Pancreas (tissue), 10 donors: Measurements from ENCODE around the gene TMEM109. TPM values are rescaled to one million over a fixed set of nuclear protein-coding genes. Genes with fewer than 3 reads are reported as not detected.

Experiments
- ATAC-seq, 4 donors: fragments of 200-7000 bp; cut with Tn5 transposase; one replicate each; pipeline versions ENCODE4 v1.8.0 to v1.9.1; 2020; ENCODE audit warnings: mild to moderate bottlenecking in 4 of 4, moderate library complexity in 4 of 4
- DNase-seq, 6 donors: peaks; one replicate each; pipeline ENCODE4 v3.0.0-alpha.2; 2020
- FAIRE-seq: peaks from 2 replicates; lab custom pipeline; 2012; peaks lifted over from hg19 to GRCh38; lab: Jason Lieb, UNC
- H3K27ac ChIP-seq, 4 donors: fragments of 200-600 bp; sonication (generic); 1 replicate in 3 of 4; 2 replicates in 1 of 4; pipeline versions ENCODE4 v1.5.0 to v1.8.0; 2020
- H3K27me3 ChIP-seq, 4 donors: fragments of 200-600 bp; one replicate each; pipeline ENCODE4 v1.8.0; 2021
- H3K36me3 ChIP-seq, 3 donors: fragments of 200-600 bp; sonication (generic) in 1 of 3; one replicate each; pipeline versions ENCODE4 v1.5.0 to v1.8.0; 2020 to 2021
- H3K4me1 ChIP-seq, 3 donors: fragments of 200-600 bp; one replicate each; pipeline ENCODE4 v1.8.0; 2021
- H3K4me3 ChIP-seq, 4 donors: fragments of 200-600 bp; sonication (generic) in 2 of 4; one replicate each; pipeline versions ENCODE4 v1.5.0 to v1.8.0; 2020 to 2021
- H3K9me3 ChIP-seq, 4 donors: fragments of 200-600 bp; one replicate each; pipeline ENCODE4 v1.8.0; 2021
- CTCF ChIP-seq, 4 donors: fragments of 200-600 bp; sonication (generic) in 3 of 4; IDR thresholded peaks; one replicate each; pipeline versions ENCODE4 v1.5.0 to v1.8.0; 2021; ENCODE audit warnings: antibody characterized with exemption in 4 of 4
- WGBS, 2 donors: extraction: QIAGEN DNeasy Blood & Tissue Kit; methylation state at CpG; one replicate each; pipeline ENCODE4 v1.1.7; 2013; 5-methylcytosine and 5-hydroxymethylcytosine counted together
- intact Hi-C, 3 donors: fragments of 100-400 bp; cut with DNase I; formaldehyde crosslinking; loops; one replicate each; pipeline versions ENCODE4 v1.11.1 to v1.14.2; 2022
- polyA plus RNA-seq, 2 donors: library from polyadenylated mRNA; stranded (reverse); fragments of 200-250 nt; gene quantifications; one replicate each; pipeline ENCODE4 v1.2.3, GENCODE V29; 2013
- total RNA-seq, 6 donors: library from RNA; stranded (reverse); fragmentation: NEBNext Ultra II Directional in 4 of 6; extraction: Animal tissue kit (Norgen Biotek cat#: 25700) in 4 of 6; gene quantifications; one replicate each; pipeline versions ENCODE4 v1.2.1 to v1.2.4, GENCODE V29; 2021 to 2023
- donor health status: healthy with polysubstance abuse.
- donor health status: DM: no; HTN: no; CAD: no; lungs with moderate emphysema.
- donor health status: DM: no; HTN: no; CAD: no.
- donor health status: control.
- donor health status: control.
- donor health status: Bipolar disorder and iron deficiency.
- donor health status: DM: yes; HTN: yes; CAD: no.
- donor health status: DM: no; HTN: no; CAD: no.
- donor health status: DM: no; HTN: no; CAD: no.
- donor health status: DM: yes; HTN: yes; CAD: no.

Gene TMEM109
- total and polyA plus RNA-seq, 8 donors, result 28.2 to 53.0 (median 40.0) TPM

DNA sequence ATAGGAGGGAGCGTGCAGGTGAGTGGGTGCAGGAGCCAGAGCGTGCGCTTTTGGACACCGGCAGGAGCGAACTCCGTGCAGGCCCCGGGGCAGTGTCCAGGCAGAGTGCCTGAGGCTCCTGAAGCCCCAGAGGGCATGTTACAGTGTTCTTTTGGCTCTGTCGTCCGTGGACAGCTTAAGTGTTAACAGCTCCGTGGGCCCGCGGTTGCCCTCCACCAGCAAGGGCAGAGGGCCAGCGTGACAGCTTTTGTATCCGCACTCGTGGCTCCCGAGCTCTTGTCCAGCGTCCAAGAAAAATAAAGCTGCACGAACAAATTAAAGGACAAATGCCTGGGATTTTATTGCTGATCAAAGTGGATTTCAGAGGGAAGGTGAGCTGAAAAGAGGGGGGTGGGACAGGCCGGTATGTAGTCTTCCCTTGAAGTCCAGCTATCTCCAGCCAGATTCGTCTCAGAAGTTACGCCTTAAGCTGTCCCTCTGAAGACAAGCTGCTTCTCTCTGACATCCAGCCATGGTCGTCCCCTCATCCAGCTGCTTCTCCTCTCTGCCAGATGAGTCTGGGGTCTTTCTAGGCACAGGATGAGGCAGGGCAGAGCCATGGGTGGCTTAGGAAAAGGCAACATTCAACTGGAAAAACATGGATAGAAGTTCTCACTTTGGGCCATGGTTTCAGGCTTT lies 968 bp upstream of the TMEM109 start:
- no peaks in the 10 kb centered on the region for H3K36me3 ChIP-seq
- WGBS, 2 donors, result 65 to 68% methylated on average over 22 of the region's 22 CpGs
- FAIRE-seq, result no peak

DNA sequence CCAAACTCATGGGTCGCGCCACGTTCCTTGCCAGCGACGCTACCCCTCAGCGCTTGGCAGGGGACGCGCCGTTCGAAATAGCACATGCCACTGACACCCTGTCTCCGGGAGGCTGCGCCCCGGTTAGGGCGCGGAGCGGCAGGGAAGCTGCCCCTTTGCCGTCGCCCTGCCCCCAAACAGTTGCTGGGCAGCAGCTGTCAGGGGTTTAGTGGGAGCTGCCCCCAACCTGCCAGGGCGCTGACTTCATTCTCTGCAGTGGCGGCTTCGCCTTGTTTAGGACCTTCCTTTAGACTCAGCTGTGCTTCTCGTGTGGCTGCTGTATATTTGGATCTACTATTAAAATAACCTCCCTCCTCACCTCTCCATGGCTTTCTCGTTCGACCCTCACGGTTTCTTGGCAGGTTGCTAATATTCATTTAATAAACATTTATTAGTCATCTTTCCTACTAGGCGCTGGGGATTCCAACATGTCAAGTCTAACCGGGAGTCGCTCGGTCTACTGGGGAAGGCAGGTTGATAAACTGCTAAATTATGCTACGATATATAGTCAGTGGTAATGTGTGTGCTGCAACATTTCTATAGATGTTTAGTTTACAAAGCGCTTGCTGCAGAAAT lies 782 bp downstream of the TMEM109 start:
- Histone ChIP-seq H3K36me3 (no peaks in the 10 kb centered on the region), H3K27ac (peak overlapping the region; percentile 74 to 94 (median 82)), H3K9me3 (no peaks in the 10 kb centered on the region), H3K27me3 (no peaks in the 10 kb centered on the region), H3K4me3 (peak overlapping the region; percentile 62 to 96 (median 70)), H3K4me1 (peaks cover 0 to 9% (median 9%) of the 10 kb centered on the region in 3 donors)
- no peak for TF ChIP-seq CTCF (IDR thresholded peaks at IDR 0.05)
- FAIRE-seq (no peak), DNase-seq (peak in 2 of 6 donors; percentile 48 to 49), ATAC-seq (peak; percentile 42 to 63 (median 55))
- 0 to 1% methylated on average over 31 of the region's 31 CpGs for WGBS, 2 donors
- intact Hi-C loops, result no loop called here

More for the DNA sequence above, 968 bp upstream of the TMEM109 start:
- ATAC-seq (no peak), DNase-seq (peak in 1 of 6 donors; percentile 42)
- H3K27me3 ChIP-seq, result no peaks in the 10 kb centered on the region
- no peak for TF ChIP-seq CTCF (IDR thresholded peaks at IDR 0.05)
- H3K4me3 ChIP-seq, result peak overlapping the region in 2 of 4 donors; percentile 71 to 96
- H3K9me3 ChIP-seq, result no peaks in the 10 kb centered on the region
- H3K27ac ChIP-seq, result peak overlapping the region; percentile 74 to 94 (median 82)
- intact Hi-C loops, result no loop called here
- peaks cover 0 to 9% (median 5%) of the 10 kb centered on the region in 3 donors for H3K4me1 ChIP-seq

DNA sequence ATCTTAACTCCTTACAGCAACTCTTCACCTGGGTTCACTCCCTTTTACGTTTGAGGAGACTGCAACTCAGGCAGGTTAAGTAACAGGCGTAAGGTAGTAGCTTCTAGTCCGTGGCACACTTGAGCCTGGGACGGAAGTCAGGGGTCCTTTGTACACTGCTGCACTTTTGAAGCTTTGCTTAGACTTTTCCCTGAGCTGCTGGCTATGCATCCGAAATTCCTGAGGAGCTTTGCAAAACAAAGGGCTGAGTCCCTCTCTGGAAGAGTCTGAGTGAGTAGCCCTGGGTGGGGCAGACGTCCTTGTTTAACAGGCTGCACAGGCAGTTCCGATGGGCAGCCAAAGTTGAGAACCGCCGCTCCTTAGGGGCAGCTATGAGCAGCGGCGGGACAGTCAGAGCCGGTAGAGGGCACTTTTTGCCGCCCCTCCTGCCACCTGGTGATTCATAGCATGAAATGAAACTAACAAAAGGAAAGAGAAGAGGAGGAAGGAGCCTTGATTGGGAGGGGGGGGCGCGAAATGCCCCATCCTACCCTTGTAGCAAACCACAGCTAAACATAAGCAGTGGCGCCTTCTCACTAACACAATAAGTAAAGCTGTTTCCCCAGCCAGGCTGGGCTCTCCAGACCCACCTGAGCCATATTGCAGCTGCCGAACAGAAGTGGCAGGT lies 1.4 kb downstream of the TMEM109 start:
- peaks cover 0 to 9% (median 9%) of the 10 kb centered on the region in 3 donors for H3K4me1 ChIP-seq
- peak overlapping the region in 3 of 4 donors; percentile 62 to 96 (median 71) for H3K4me3 ChIP-seq
- H3K27me3 ChIP-seq, result no peaks in the 10 kb centered on the region
- FAIRE-seq (no peak), DNase-seq (peak in 5 of 6 donors; percentile 40 to 78 (median 55)), ATAC-seq (peak; percentile 35 to 63 (median 50))
- WGBS, 2 donors, result 8 to 9% methylated on average over 17 of the region's 17 CpGs
- TF ChIP-seq CTCF (IDR thresholded peaks at IDR 0.05), result no peak
- peaks cover 0 to 5% (median 1%) of the 10 kb centered on the region in 3 donors for H3K36me3 ChIP-seq
- intact Hi-C loops, result no loop called here
- peak overlapping the region in 2 of 4 donors; percentile 87 to 94 for H3K27ac ChIP-seq
- no peaks in the 10 kb centered on the region for H3K9me3 ChIP-seq

DNA sequence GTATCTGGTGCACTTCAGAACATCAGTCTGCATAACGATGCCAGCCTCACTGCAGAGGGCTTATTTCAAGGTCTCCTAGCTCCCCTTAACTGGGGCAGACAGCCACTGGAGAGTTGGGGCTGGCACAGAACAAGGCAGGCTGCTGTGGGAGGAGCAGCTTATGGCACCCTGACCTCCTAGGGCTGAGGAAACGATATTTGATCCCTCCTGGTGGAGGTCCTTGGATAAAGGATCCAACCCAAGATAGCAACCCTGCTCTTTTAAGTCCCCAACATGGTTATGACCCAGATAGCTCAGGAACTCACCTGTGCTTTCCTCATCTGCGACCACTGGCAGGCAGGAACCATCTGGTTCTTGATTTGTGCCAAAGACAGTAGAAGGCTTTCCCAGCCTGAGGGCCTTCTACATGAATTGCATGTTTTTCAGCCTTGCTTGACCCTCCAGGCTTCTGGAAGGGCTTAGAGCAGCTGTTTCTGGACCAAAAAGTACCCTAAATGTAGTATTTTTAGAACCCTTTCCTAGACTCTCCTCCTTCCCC lies 2.8 kb downstream of the TMEM109 start:
- Histone ChIP-seq H3K27ac (no peak overlapping the region), H3K36me3 (peaks cover 0 to 17% (median 9%) of the 10 kb centered on the region in 3 donors), H3K9me3 (no peaks in the 10 kb centered on the region), H3K4me3 (no peak overlapping the region), H3K27me3 (no peaks in the 10 kb centered on the region), H3K4me1 (peaks cover 0 to 9% (median 9%) of the 10 kb centered on the region in 3 donors)
- FAIRE-seq, result no peak
- ATAC-seq, result no peak
- 43 to 49% methylated on average over 3 of the region's 3 CpGs for WGBS, 2 donors
- TF ChIP-seq CTCF (IDR thresholded peaks at IDR 0.05), result no peak
- intact Hi-C loops, result no loop called here
- no peak for DNase-seq
